SK-N-SH treated with all-trans-retinoic acid at 6 μM for 48 hours (cell line): ENCODE measurements around the gene PPP1R27.

ENCODE experiments used
- ATAC-seq: fragments of 200-7000 bp; cut with Tn5 transposase; 3 replicates; pipeline ENCODE4 v1.9.1; 2020; ENCODE audit warnings: mild to moderate bottlenecking, moderate library complexity
- ARNTL ChIP-seq: fragments of 450-650 bp; formaldehyde crosslinking; IDR thresholded peaks from 2 replicates; pipeline ENCODE4 v1.5.0; 2020; ENCODE audit warnings: low read depth, mild to moderate bottlenecking, moderate library complexity, borderline replicate concordance
- BACH2 ChIP-seq: fragments of 250-450 bp; sonication (Bioruptor Pico); IDR thresholded peaks from 2 replicates; pipeline ENCODE4 v1.9.0; 2021; ENCODE audit warnings: mild to moderate bottlenecking, borderline replicate concordance
- ESRRG ChIP-seq: fragments of 250-450 bp; sonication (Bioruptor Pico); IDR thresholded peaks from 2 replicates; pipeline ENCODE4 v1.6.1; 2021; ENCODE audit warnings: mild to moderate bottlenecking
- ISL1 ChIP-seq: fragments of 250-450 bp; sonication (Bioruptor Pico); IDR thresholded peaks from 2 replicates; pipeline ENCODE4 v2.1.2; 2022; ENCODE audit warnings: mild to moderate bottlenecking, moderate library complexity
- OSR1 ChIP-seq: fragments of 250-450 bp; sonication (Bioruptor Pico); IDR thresholded peaks from 2 replicates; pipeline ENCODE4 v1.8.0; 2022; ENCODE audit warnings: moderate library complexity, mild to moderate bottlenecking, inconsistent platforms
- PPARA ChIP-seq: fragments of 250-450 bp; sonication (Bioruptor Pico); IDR thresholded peaks from 2 replicates; pipeline ENCODE4 v1.5.0; 2020; ENCODE audit warnings: mild to moderate bottlenecking, borderline replicate concordance
- RARB ChIP-seq: fragments of 250-450 bp; sonication (Bioruptor Pico); IDR thresholded peaks from 2 replicates; pipeline ENCODE4 v1.8.0; 2021; ENCODE audit warnings: mild to moderate bottlenecking, moderate library complexity
- SNAI2 ChIP-seq: fragments of 250-450 bp; sonication (Bioruptor Pico); IDR thresholded peaks from 2 replicates; pipeline ENCODE4 v1.5.0; 2020; ENCODE audit warnings: mild to moderate bottlenecking, moderate library complexity
- TOX ChIP-seq: fragments of 250-450 bp; sonication (Bioruptor Pico); IDR thresholded peaks from 2 replicates; pipeline ENCODE4 v1.8.0; 2021; ENCODE audit warnings: mild to moderate bottlenecking, moderate library complexity, borderline replicate concordance
- ZC3H10 ChIP-seq: fragments of 250-450 bp; sonication (Bioruptor Pico); IDR thresholded peaks from 2 replicates; pipeline ENCODE4 v1.5.1; 2021; ENCODE audit warnings: mild to moderate bottlenecking, moderate library complexity
- ZFP30 ChIP-seq: fragments of 450-650 bp; formaldehyde crosslinking; IDR thresholded peaks from 2 replicates; pipeline ENCODE4 v1.5.0; 2022; ENCODE audit warnings: mild to moderate bottlenecking, moderate library complexity
- ZNF565 ChIP-seq: fragments of 450-650 bp; formaldehyde crosslinking; conservative IDR thresholded peaks from 2 replicates; pipeline ENCODE4 v1.5.0; 2020; ENCODE audit warnings: low read depth, mild to moderate bottlenecking, moderate library complexity
- ZNF70 ChIP-seq: fragments of 450-650 bp; formaldehyde crosslinking; IDR thresholded peaks from 2 replicates; pipeline ENCODE4 v1.5.0; 2020; ENCODE audit warnings: mild to moderate bottlenecking, moderate library complexity
- ZNF8 ChIP-seq: fragments of 450-650 bp; formaldehyde crosslinking; IDR thresholded peaks from 2 replicates; pipeline ENCODE4 v1.5.0; 2020; ENCODE audit warnings: mild to moderate bottlenecking, moderate library complexity
- TF ChIP-seq, protein P1 (sequence below): fragments of 250-450 bp; sonication (Bioruptor Pico); IDR thresholded peaks from 2 replicates; pipeline ENCODE4 v1.5.1; 2020; ENCODE audit warnings: low read depth, mild to moderate bottlenecking, moderate library complexity
- TF ChIP-seq, protein P2 (sequence below): fragments of 250-450 bp; sonication (Bioruptor Pico); IDR thresholded peaks from 2 replicates; pipeline ENCODE4 v1.5.1; 2021; ENCODE audit warnings: mild to moderate bottlenecking, moderate library complexity
- TF ChIP-seq, protein P3 (sequence below): fragments of 250-450 bp; sonication (Bioruptor Pico); IDR thresholded peaks from 2 replicates; pipeline ENCODE4 v1.8.0; 2021; ENCODE audit warnings: low read depth, mild to moderate bottlenecking, moderate library complexity, borderline replicate concordance
- TF ChIP-seq, protein P4 (sequence below): fragments of 250-450 bp; sonication (Bioruptor Pico); IDR thresholded peaks from 2 replicates; pipeline ENCODE4 v1.8.0; 2020; ENCODE audit warnings: mild to moderate bottlenecking, moderate library complexity, borderline replicate concordance

Gene PPP1R27

DNA sequence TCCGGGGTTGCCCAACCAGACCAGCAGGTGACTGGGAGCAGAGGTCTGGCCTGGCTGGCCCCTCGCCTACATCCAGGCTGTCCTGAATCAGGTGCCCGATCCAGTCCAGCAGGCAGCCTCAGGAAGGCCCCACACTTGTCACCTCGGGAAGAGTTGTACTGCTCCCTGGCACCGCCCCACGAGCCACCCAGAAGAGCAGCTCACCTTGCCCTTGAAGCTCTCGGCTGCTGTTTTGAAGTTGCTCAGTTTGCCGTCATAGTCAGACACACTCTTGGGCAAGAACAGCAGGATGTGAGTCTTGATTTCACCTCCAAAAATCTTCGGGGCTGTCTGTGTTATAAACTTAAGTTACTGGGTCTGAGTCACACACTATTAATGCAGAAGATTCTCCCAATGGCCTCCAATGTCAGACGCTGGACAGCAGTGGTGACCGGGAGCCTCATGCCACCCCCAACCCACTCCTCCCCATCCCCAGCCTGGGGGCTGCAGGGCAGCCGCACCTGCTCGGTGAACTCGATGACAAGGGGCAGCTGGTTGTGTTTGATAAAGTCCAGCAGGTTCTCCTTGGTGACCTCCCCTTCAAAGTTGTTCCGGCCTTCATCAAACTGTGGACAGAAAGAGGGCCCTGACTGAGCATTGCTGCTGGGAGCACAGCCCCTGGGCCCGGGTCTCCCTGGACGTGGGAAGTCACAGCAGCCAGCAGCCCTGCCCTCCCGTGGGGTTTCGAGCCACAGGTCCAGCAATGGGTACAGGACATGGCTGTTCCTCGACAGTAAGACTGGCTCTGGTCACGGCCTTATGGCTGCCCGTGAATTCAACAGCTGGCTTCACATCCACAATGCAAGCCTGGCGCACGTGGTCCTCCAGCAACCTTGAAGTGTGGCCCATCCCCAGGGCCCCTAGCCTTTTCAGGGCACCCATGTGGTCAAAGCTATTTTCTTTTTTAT is 12.2 kb upstream of the PPP1R27 start:
- no peak for TF ChIP-seq ZC3H10 (CRISPR knock-in tag)
- TF ChIP-seq, protein P1, sequence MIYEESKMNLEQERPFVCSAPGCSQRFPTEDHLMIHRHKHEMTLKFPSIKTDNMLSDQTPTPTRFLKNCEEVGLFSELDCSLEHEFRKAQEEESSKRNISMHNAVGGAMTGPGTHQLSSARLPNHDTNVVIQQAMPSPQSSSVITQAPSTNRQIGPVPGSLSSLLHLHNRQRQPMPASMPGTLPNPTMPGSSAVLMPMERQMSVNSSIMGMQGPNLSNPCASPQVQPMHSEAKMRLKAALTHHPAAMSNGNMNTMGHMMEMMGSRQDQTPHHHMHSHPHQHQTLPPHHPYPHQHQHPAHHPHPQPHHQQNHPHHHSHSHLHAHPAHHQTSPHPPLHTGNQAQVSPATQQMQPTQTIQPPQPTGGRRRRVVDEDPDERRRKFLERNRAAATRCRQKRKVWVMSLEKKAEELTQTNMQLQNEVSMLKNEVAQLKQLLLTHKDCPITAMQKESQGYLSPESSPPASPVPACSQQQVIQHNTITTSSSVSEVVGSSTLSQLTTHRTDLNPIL (CRISPR knock-in tag) = no peak
- no peak for TF ChIP-seq ISL1
- TF ChIP-seq RARB (CRISPR knock-in tag) = no peak
- ATAC-seq = no peak

DNA sequence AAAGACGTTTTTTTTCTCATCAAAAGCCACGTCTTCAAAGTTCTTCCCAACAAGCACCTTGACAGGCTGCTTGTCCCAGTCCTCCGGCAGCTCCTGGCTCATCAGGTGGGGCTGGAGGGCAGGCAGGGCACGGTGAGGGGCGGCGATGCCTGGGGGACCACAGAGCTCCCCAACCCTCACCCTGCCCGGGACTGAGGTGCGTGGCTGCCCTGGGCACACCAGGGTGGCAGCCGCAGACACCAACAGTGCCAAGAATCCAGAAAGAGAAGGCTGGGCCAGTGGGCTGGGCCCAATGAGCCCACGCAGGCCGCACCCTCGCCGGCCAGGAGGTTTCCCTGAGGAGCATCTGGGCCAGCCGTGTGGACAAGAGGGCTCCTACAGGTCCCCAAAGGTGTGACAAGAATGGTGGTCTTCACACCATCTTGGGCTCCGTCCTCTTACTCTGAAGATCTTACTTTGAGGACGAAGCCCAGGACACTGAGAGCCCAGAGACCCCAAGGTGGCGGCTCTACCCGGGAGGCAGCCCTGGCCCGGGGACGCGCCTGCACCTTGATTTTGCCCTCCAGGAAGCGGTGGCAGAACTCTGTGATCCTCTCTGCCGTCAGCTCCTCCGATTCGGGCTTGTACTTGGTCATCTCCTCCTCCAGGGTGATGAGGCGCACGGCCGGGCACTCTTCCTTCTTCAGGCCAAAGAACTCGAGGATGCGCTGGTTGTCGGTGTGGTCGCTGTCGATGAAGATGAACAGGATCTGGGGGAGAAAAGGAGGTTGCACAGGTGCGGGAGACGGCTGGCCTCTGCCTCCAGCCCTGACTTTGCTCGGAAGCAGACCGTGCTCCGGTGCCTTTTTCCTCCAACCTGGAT is 11.3 kb upstream of the PPP1R27 start:
- TF ChIP-seq OSR1 (no peak), SNAI2 (CRISPR knock-in tag) (no peak), ZFP30 (CRISPR knock-in tag) (no peak), RARB (CRISPR knock-in tag) (no peak), PPARA (CRISPR knock-in tag) (no peak), BACH2 (CRISPR knock-in tag) (no peak), ZNF565 (no peak), ISL1 (no peak), ARNTL (CRISPR knock-in tag) (no peak), ESRRG (CRISPR knock-in tag) (no peak), TOX (CRISPR knock-in tag) (no peak), ZNF70 (CRISPR knock-in tag) (no peak)
- TF ChIP-seq, protein P2, sequence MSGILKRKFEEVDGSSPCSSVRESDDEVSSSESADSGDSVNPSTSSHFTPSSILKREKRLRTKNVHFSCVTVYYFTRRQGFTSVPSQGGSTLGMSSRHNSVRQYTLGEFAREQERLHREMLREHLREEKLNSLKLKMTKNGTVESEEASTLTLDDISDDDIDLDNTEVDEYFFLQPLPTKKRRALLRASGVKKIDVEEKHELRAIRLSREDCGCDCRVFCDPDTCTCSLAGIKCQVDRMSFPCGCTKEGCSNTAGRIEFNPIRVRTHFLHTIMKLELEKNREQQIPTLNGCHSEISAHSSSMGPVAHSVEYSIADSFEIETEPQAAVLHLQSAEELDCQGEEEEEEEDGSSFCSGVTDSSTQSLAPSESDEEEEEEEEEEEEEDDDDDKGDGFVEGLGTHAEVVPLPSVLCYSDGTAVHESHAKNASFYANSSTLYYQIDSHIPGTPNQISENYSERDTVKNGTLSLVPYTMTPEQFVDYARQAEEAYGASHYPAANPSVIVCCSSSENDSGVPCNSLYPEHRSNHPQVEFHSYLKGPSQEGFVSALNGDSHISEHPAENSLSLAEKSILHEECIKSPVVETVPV (CRISPR knock-in tag) = no peak
- TF ChIP-seq, protein P3, sequence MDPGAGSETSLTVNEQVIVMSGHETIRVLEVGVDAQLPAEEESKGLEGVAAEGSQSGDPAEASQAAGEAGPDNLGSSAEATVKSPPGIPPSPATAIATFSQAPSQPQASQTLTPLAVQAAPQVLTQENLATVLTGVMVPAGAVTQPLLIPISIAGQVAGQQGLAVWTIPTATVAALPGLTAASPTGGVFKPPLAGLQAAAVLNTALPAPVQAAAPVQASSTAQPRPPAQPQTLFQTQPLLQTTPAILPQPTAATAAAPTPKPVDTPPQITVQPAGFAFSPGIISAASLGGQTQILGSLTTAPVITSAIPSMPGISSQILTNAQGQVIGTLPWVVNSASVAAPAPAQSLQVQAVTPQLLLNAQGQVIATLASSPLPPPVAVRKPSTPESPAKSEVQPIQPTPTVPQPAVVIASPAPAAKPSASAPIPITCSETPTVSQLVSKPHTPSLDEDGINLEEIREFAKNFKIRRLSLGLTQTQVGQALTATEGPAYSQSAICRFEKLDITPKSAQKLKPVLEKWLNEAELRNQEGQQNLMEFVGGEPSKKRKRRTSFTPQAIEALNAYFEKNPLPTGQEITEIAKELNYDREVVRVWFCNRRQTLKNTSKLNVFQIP (CRISPR knock-in tag) = no peak
- TF ChIP-seq, protein P1 (CRISPR knock-in tag) = no peak
- ATAC-seq = no peak

DNA sequence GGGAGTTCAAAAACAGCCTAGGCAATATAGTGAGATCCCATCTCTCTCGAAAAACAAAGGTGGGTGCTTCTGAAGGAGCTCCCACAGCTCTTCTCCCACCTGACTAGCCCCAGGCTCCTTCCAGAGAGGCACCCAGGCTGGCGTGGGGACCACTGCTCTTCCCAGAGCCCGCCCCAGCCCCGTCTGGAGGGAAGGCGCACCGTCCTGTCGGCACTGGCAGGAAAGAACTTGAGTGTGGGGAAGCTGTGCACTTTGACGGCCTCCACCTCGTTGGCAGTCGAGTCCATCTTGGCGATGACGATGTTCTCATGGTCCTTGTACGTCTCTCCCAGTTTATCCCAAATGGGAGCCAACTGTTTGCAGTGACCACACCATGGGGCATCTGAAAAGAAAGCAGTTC is 10.5 kb upstream of the PPP1R27 start:
- no peak for ATAC-seq
- TF ChIP-seq ARNTL (CRISPR knock-in tag) = no peak
- no peak for TF ChIP-seq OSR1
- no peak for TF ChIP-seq ZNF8
- TF ChIP-seq ZFP30 (CRISPR knock-in tag) = no peak
- TF ChIP-seq, protein P4, sequence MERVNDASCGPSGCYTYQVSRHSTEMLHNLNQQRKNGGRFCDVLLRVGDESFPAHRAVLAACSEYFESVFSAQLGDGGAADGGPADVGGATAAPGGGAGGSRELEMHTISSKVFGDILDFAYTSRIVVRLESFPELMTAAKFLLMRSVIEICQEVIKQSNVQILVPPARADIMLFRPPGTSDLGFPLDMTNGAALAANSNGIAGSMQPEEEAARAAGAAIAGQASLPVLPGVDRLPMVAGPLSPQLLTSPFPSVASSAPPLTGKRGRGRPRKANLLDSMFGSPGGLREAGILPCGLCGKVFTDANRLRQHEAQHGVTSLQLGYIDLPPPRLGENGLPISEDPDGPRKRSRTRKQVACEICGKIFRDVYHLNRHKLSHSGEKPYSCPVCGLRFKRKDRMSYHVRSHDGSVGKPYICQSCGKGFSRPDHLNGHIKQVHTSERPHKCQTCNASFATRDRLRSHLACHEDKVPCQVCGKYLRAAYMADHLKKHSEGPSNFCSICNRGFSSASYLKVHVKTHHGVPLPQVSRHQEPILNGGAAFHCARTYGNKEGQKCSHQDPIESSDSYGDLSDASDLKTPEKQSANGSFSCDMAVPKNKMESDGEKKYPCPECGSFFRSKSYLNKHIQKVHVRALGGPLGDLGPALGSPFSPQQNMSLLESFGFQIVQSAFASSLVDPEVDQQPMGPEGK (CRISPR knock-in tag) = no peak
- TF ChIP-seq ESRRG (CRISPR knock-in tag) = no peak
- TF ChIP-seq, protein P3 (CRISPR knock-in tag) = no peak
- no peak for TF ChIP-seq BACH2 (CRISPR knock-in tag)
- no peak for TF ChIP-seq SNAI2 (CRISPR knock-in tag)
- no peak for TF ChIP-seq TOX (CRISPR knock-in tag)
- TF ChIP-seq ISL1 = no peak
- no peak for TF ChIP-seq ZNF565
- no peak for TF ChIP-seq PPARA (CRISPR knock-in tag)
- TF ChIP-seq ZNF70 (CRISPR knock-in tag) = no peak
